Astrocyte of the spinal cord (primary cell): ENCODE results near the gene ATRNL1.

Source experiments
- DNase-seq: peaks from one replicate; pipeline ENCODE4 v3.0.0; 2011; ENCODE audit warnings: low read depth, low spot score
- H3K4me3 ChIP-seq: 2 replicates; pipeline ENCODE4 v1.5.1; 2011; ENCODE audit warnings: low read depth, mild to moderate bottlenecking, low read length, moderate library complexity
- CTCF ChIP-seq: IDR thresholded peaks from 2 replicates; pipeline ENCODE4 v1.5.1; 2012; ENCODE audit warnings: low read depth, mild to moderate bottlenecking, low read length, inconsistent platforms
- in situ Hi-C: cut with HindIII; loops from 2 replicates; pipeline ENCODE4 v1.10.0; 2017; ENCODE audit warnings: low sequenced_read_pairs

ATRNL1 gene

GRCh38 chr10:115417585-115418265 is 324.6 kb downstream of the ATRNL1 start:
- peak; percentile 50 for DNase-seq
- peak; percentile 85 for TF ChIP-seq CTCF
- no peak overlapping the region for H3K4me3 ChIP-seq
- in situ Hi-C loops, result no loop called here

DNA sequence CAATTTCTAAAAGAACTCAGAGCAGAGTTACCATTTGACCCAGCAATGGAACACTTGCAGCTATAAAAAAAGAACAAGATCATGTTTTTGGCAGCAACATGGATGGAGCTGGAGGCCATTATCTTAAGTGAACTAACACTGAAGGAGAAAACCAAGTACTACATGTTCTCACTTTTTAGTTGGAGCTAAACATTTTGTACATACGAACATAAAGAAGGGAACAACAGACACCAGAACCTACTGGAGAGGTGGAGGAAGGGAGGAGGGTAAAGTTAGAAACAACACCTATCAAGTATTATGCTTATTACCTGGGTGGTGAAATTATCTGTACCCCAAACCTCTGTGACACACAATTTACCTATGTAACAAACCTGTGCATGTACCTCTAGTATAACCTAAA is 329.5 kb downstream of the ATRNL1 start:
- no peak for DNase-seq
- no peak overlapping the region for H3K4me3 ChIP-seq
- TF ChIP-seq CTCF, result no peak
- in situ Hi-C loops, result no loop called here

- no peak for TF ChIP-seq CTCF
- DNase-seq, result no peak
- in situ Hi-C loops, result no loop called here
- H3K4me3 ChIP-seq, result no peak overlapping the region
Measured at GRCh38 chr10:115427611-115428010, 334.4 kb downstream of the ATRNL1 start.

GRCh38 chr10:115432188-115432819 is 339.1 kb downstream of the ATRNL1 start:
- no peak overlapping the region for H3K4me3 ChIP-seq
- TF ChIP-seq CTCF, result peak; percentile 55
- peak; percentile 40 for DNase-seq
- in situ Hi-C loops, result no loop called here

GRCh38 chr10:115436999-115437398 is 343.8 kb downstream of the ATRNL1 start:
- no peak overlapping the region for H3K4me3 ChIP-seq
- TF ChIP-seq CTCF, result no peak
- in situ Hi-C loops, result no loop called here
- no peak for DNase-seq

DNA sequence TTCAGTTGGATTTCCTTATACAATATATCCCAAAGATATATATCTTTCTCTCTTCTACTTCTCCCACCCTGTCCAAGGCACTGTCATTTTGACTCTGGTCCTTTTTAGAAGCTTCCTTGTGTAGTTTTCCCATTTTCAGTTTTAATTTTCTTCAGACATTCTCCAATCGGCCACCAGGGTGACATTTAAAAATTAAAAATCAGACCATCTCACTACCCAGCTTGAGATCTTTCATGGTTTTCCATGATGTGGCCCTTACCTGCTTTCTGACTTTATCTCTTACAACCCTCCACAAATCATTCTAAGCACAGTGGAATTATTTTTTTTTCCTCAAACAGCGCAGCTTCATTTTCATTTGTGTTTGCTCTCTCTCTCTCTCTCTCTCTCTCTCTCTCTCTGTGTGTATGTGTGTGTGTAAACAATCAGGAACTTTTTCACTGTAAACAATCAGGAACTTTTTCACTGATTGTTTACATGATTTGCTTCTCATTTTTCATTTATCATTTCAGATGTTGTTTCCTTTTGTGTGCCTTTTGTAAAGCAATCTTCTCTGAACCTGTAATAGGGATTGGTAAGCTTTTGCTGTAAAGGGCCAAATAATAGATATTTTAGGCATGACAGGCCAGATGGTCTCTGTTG is 348.9 kb downstream of the ATRNL1 start:
- no peak for TF ChIP-seq CTCF
- DNase-seq, result no peak
- H3K4me3 ChIP-seq, result no peak overlapping the region
- in situ Hi-C loops, result no loop called here
